Esophagus muscularis mucosa (tissue), 4 donors: ENCODE results near the gene SEMA3G.

ENCODE experiments used
- EP300 ChIP-seq: sonication (generic); formaldehyde crosslinking; IDR thresholded peaks from one replicate; pipeline ENCODE4 v1.6.1; 2017; ENCODE audit warnings: antibody characterized with exemption
- POLR2A ChIP-seq: fragments of 450-650 bp; IDR thresholded peaks from one replicate; pipeline ENCODE4 v1.6.1; 2017; ENCODE audit warnings: antibody characterized with exemption, moderate library complexity, mild to moderate bottlenecking, low read depth
- POLR2AphosphoS5 ChIP-seq, 2 donors: sonication (generic); formaldehyde crosslinking; IDR thresholded peaks; one replicate each; pipeline ENCODE4 v1.6.1; 2017; ENCODE audit warnings: antibody characterized with exemption in 2 of 2
- TF ChIP-seq, protein P1 (sequence below), 3 experiments: fragments of 200-600 bp in 2 of 3; fragments of 450-650 bp in 1 of 3; sonication (generic) in 2 of 3; IDR thresholded peaks; one replicate each; pipeline ENCODE4 v1.5.1; 2017 to 2019; ENCODE audit warnings: antibody characterized with exemption in 3 of 3, mild to moderate bottlenecking in 2 of 3, moderate library complexity in 1 of 3

DNA sequence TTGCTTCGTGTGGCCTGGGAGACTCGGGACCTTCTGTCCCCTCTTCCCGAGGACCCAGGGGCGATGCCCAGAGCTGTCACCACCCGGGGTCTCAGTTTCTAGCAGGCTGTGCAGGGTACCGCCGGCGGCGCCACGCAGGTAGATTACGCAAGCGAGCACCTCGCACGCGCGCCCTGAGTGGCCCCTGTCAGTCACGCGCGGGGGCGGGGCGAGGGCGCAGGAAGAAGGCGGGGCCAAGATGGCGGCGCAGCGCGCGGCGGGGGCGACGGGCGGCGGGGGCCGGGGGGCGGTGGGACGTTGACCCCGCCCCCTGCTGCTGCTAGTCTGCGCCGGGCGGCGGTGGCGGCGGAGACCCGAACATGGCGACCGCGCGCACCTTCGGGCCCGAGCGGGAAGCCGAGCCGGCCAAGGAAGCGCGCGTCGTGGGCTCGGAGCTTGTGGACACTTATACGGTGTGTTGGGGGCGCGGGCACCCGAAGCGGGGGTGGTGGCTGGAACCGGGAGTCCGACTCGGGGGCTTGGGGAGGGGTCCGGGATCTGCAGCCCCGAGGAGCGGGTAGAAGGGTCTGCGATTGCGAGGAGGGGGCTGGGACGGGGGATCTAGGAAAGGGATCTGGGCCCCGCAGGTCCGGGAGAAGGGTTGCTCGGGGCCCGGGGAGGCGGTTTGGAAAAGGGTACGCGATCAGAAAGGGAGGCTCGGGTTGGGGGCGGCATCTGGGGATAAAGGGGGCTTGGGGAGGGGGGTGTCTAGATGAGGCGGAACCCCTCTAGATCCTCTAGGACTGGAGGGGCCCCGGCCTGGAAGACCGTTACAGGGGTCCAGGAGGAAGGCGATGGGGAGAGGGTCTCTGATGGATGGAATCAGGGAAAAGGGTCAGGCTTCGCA, 10.6 kb upstream of the SEMA3G start, which contains the start of gene NISCH:
- TF ChIP-seq POLR2AphosphoS5 (IDR thresholded peaks at IDR 0.05) (peak; percentile 77 to 88), EP300 (no peak), POLR2A (peak; percentile 46)
- TF ChIP-seq, protein P1, sequence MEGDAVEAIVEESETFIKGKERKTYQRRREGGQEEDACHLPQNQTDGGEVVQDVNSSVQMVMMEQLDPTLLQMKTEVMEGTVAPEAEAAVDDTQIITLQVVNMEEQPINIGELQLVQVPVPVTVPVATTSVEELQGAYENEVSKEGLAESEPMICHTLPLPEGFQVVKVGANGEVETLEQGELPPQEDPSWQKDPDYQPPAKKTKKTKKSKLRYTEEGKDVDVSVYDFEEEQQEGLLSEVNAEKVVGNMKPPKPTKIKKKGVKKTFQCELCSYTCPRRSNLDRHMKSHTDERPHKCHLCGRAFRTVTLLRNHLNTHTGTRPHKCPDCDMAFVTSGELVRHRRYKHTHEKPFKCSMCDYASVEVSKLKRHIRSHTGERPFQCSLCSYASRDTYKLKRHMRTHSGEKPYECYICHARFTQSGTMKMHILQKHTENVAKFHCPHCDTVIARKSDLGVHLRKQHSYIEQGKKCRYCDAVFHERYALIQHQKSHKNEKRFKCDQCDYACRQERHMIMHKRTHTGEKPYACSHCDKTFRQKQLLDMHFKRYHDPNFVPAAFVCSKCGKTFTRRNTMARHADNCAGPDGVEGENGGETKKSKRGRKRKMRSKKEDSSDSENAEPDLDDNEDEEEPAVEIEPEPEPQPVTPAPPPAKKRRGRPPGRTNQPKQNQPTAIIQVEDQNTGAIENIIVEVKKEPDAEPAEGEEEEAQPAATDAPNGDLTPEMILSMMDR (IDR thresholded peaks at IDR 0.05): no peak
